Activated T-helper 1 cell treated with anti-CD3 and anti-CD28 coated beads, Interleukin-12 subunit alpha, Interleukin-12 subunit beta, Interleukin-2, Interleukin-4 antibody, amounts not matched to agents 30 ng/mL and 10 ng/mL and 1 ng/mL, durations not matched to agents 14 hours and 24 hours and 36 hours (primary cell): ENCODE measurements around the gene ALDH1A3. TPM values are rescaled to one million over a fixed set of nuclear protein-coding genes. Genes with fewer than 3 reads are reported as not detected.

Source experiments
- DNase-seq: peaks from one replicate; pipeline ENCODE4 v3.0.0; 2021; ENCODE audit warnings: low spot score
- H3K27ac Mint-ChIP-seq: one replicate; pipeline ENCODE4 v1.8.0; 2021; ENCODE audit warnings: mild to moderate bottlenecking, mixed read lengths
- H3K27me3 Mint-ChIP-seq: one replicate; pipeline ENCODE4 v1.8.0; 2022; ENCODE audit warnings: mild to moderate bottlenecking, moderate library complexity, mixed read lengths; ENCODE audit not compliant: insufficient read depth
- H3K36me3 Mint-ChIP-seq: one replicate; pipeline ENCODE4 v1.8.0; 2021; ENCODE audit warnings: low read depth, mixed read lengths
- H3K4me1 Mint-ChIP-seq: one replicate; pipeline ENCODE4 v1.8.0; 2021; ENCODE audit warnings: low read depth, mixed read lengths
- H3K4me3 Mint-ChIP-seq: one replicate; pipeline ENCODE4 v1.8.0; 2021; ENCODE audit warnings: mild to moderate bottlenecking, moderate library complexity, mixed read lengths
- H3K9me3 Mint-ChIP-seq: one replicate; pipeline ENCODE4 v1.8.0; 2021; ENCODE audit warnings: mixed read lengths
- intact Hi-C: fragments of 100-400 bp; cut with micrococcal nuclease; formaldehyde crosslinking; loops from one replicate; pipeline ENCODE4 v1.15.1; 2024
- total RNA-seq: library from RNA; stranded (reverse); gene quantifications from 2 replicates; pipeline ENCODE4 v1.2.3, GENCODE V29; 2022

The ALDH1A3 gene
- total RNA-seq, 1 donor from 2014 or later, result not detected

GRCh38 chr15:100893261-100893963 is 13.8 kb downstream of the ALDH1A3 start:
- intact Hi-C loops, result no loop called here
- H3K9me3 Mint-ChIP-seq, result no peaks in the 10 kb centered on the region
- DNase-seq, result no peak
- peak overlapping the region; percentile 51 for H3K27ac Mint-ChIP-seq
- H3K4me3 Mint-ChIP-seq, result no peak overlapping the region
- H3K4me1 Mint-ChIP-seq, result no peaks in the 10 kb centered on the region
- peaks cover 25% of the 10 kb centered on the region for H3K27me3 Mint-ChIP-seq
- H3K36me3 Mint-ChIP-seq, result no peaks in the 10 kb centered on the region

- H3K4me1 Mint-ChIP-seq, result no peaks in the 10 kb centered on the region
- intact Hi-C loops, result no loop called here
- no peak overlapping the region for H3K27ac Mint-ChIP-seq
- no peak for DNase-seq
- no peaks in the 10 kb centered on the region for H3K36me3 Mint-ChIP-seq
- H3K9me3 Mint-ChIP-seq, result no peaks in the 10 kb centered on the region
- H3K4me3 Mint-ChIP-seq, result no peak overlapping the region
- peaks cover 25% of the 10 kb centered on the region for H3K27me3 Mint-ChIP-seq
Observed at GRCh38 chr15:100893964-100894295, 14.3 kb downstream of the ALDH1A3 start.

GRCh38 chr15:100895721-100896120 is 16.1 kb downstream of the ALDH1A3 start:
- DNase-seq, result no peak
- no peak overlapping the region for H3K27ac Mint-ChIP-seq

GRCh38 chr15:100897221-100898151 is 17.9 kb downstream of the ALDH1A3 start:
- peaks cover 5% of the 10 kb centered on the region for H3K27me3 Mint-ChIP-seq
- no peaks in the 10 kb centered on the region for H3K36me3 Mint-ChIP-seq
- intact Hi-C loops, result no loop called here
- H3K27ac Mint-ChIP-seq, result no peak overlapping the region
- H3K4me3 Mint-ChIP-seq, result no peak overlapping the region
- H3K4me1 Mint-ChIP-seq, result no peaks in the 10 kb centered on the region
- H3K9me3 Mint-ChIP-seq, result no peaks in the 10 kb centered on the region
- DNase-seq, result no peak

More at GRCh38 chr15:100895721-100896120, 16.1 kb downstream of the ALDH1A3 start:
- peaks cover 13% of the 10 kb centered on the region for H3K27me3 Mint-ChIP-seq
- no peaks in the 10 kb centered on the region for H3K4me1 Mint-ChIP-seq
- H3K4me3 Mint-ChIP-seq, result no peak overlapping the region
- intact Hi-C loops, result no loop called here
- H3K36me3 Mint-ChIP-seq, result no peaks in the 10 kb centered on the region
- no peaks in the 10 kb centered on the region for H3K9me3 Mint-ChIP-seq

GRCh38 chr15:100898152-100898490 is 18.5 kb downstream of the ALDH1A3 start:
- Mint-ChIP-seq H3K27me3 (peaks cover 7% of the 10 kb centered on the region), H3K36me3 (no peaks in the 10 kb centered on the region), H3K4me3 (no peak overlapping the region), H3K4me1 (no peaks in the 10 kb centered on the region), H3K9me3 (no peaks in the 10 kb centered on the region), H3K27ac (no peak overlapping the region)
- DNase-seq, result no peak
- intact Hi-C loops, result no loop called here

GRCh38 chr15:100898661-100899462 is 19.2 kb downstream of the ALDH1A3 start:
- no peaks in the 10 kb centered on the region for H3K9me3 Mint-ChIP-seq
- intact Hi-C loops, result no loop called here
- no peaks in the 10 kb centered on the region for H3K4me1 Mint-ChIP-seq
- no peak overlapping the region for H3K4me3 Mint-ChIP-seq
- peaks cover 7% of the 10 kb centered on the region for H3K27me3 Mint-ChIP-seq
- no peak for DNase-seq
- H3K27ac Mint-ChIP-seq, result no peak overlapping the region
- H3K36me3 Mint-ChIP-seq, result no peaks in the 10 kb centered on the region

- Mint-ChIP-seq H3K36me3 (no peaks in the 10 kb centered on the region), H3K4me3 (no peak overlapping the region), H3K4me1 (no peaks in the 10 kb centered on the region), H3K9me3 (no peaks in the 10 kb centered on the region), H3K27ac (no peak overlapping the region), H3K27me3 (peaks cover 10% of the 10 kb centered on the region)
- DNase-seq, result no peak
- intact Hi-C loops, result no loop called here
Observed at GRCh38 chr15:100899601-100900000, 20.0 kb downstream of the ALDH1A3 start.

- Mint-ChIP-seq H3K4me3 (no peak overlapping the region), H3K9me3 (no peaks in the 10 kb centered on the region), H3K4me1 (no peaks in the 10 kb centered on the region), H3K27ac (no peak overlapping the region), H3K27me3 (peaks cover 10% of the 10 kb centered on the region), H3K36me3 (no peaks in the 10 kb centered on the region)
- no peak for DNase-seq
- intact Hi-C loops, result no loop called here
Observed at GRCh38 chr15:100900136-100900794, 20.6 kb downstream of the ALDH1A3 start.

GRCh38 chr15:100900795-100901169 is 21.2 kb downstream of the ALDH1A3 start:
- no peak overlapping the region for H3K4me3 Mint-ChIP-seq
- peaks cover 10% of the 10 kb centered on the region for H3K27me3 Mint-ChIP-seq
- H3K27ac Mint-ChIP-seq, result no peak overlapping the region
- H3K36me3 Mint-ChIP-seq, result no peaks in the 10 kb centered on the region
- intact Hi-C loops, result no loop called here
- no peaks in the 10 kb centered on the region for H3K4me1 Mint-ChIP-seq
- no peak for DNase-seq
- no peaks in the 10 kb centered on the region for H3K9me3 Mint-ChIP-seq

- Mint-ChIP-seq H3K4me1 (no peaks in the 10 kb centered on the region), H3K36me3 (no peaks in the 10 kb centered on the region), H3K9me3 (no peaks in the 10 kb centered on the region), H3K27me3 (peaks cover 10% of the 10 kb centered on the region), H3K4me3 (no peak overlapping the region), H3K27ac (no peak overlapping the region)
- DNase-seq, result no peak
- intact Hi-C loops, result no loop called here
Observed at GRCh38 chr15:100901296-100901695, 21.7 kb downstream of the ALDH1A3 start.

GRCh38 chr15:100901702-100902435 is 22.2 kb downstream of the ALDH1A3 start:
- H3K4me3 Mint-ChIP-seq, result no peak overlapping the region
- no peaks in the 10 kb centered on the region for H3K36me3 Mint-ChIP-seq
- H3K27me3 Mint-ChIP-seq, result peaks cover 10% of the 10 kb centered on the region
- DNase-seq, result no peak
- H3K27ac Mint-ChIP-seq, result no peak overlapping the region
- intact Hi-C loops, result no loop called here
- H3K4me1 Mint-ChIP-seq, result no peaks in the 10 kb centered on the region
- H3K9me3 Mint-ChIP-seq, result no peaks in the 10 kb centered on the region
